Astrocyte of the spinal cord (primary cell): ENCODE measurements around the gene RPS6KA6.

Experiments used
- DNase-seq: peaks from one replicate; pipeline ENCODE4 v3.0.0; 2011; ENCODE audit warnings: low read depth, low spot score
- H3K4me3 ChIP-seq: 2 replicates; pipeline ENCODE4 v1.5.1; 2011; ENCODE audit warnings: low read depth, mild to moderate bottlenecking, low read length, moderate library complexity
- in situ Hi-C: cut with HindIII; loops from 2 replicates; pipeline ENCODE4 v1.10.0; 2017; ENCODE audit warnings: low sequenced_read_pairs
- TF ChIP-seq, protein P1 (sequence below): IDR thresholded peaks from 2 replicates; pipeline ENCODE4 v1.5.1; 2012; ENCODE audit warnings: low read depth, mild to moderate bottlenecking, low read length, inconsistent platforms

RPS6KA6 gene

DNA sequence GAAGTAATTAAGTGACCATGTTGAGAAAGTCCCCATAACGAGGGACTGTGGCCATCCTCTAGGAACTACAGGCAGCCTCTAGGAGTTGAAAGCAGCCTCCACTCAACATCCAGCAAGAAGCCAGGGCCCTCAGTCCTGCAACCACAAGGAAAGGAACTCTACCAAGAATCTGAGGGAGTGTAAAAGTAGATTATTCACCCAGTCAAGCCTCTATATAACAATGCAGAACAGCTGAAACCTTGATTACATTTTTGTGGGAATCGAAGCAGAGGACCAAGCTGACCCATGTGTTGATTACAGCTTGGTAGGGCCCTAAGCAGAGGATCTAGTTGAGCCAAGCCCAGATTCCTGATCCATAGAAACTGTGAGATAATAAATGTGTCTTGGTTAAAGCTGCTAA lies 17.1 kb downstream of the RPS6KA6 start:
- no peak overlapping the region for H3K4me3 ChIP-seq
- TF ChIP-seq, protein P1, sequence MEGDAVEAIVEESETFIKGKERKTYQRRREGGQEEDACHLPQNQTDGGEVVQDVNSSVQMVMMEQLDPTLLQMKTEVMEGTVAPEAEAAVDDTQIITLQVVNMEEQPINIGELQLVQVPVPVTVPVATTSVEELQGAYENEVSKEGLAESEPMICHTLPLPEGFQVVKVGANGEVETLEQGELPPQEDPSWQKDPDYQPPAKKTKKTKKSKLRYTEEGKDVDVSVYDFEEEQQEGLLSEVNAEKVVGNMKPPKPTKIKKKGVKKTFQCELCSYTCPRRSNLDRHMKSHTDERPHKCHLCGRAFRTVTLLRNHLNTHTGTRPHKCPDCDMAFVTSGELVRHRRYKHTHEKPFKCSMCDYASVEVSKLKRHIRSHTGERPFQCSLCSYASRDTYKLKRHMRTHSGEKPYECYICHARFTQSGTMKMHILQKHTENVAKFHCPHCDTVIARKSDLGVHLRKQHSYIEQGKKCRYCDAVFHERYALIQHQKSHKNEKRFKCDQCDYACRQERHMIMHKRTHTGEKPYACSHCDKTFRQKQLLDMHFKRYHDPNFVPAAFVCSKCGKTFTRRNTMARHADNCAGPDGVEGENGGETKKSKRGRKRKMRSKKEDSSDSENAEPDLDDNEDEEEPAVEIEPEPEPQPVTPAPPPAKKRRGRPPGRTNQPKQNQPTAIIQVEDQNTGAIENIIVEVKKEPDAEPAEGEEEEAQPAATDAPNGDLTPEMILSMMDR = no peak

DNA sequence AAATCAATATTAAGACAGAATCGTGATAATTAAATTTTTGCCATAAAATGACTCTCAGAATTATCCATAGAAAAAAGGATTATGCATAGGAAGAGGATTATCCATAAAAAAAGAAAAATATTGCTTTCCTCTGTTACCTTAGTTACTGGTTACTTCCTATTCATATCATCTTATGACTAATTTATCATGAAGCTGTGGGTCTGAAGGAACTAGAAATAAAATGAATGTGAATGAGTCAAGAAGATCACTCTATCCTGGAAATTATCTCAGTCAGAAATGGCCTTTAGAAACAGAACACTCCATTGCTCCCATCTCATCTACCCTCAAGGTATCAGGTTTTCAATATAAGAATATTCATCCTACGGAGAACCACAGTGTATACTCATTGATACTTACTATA lies 19.4 kb downstream of the RPS6KA6 start:
- in situ Hi-C loops = no loop called here
- H3K4me3 ChIP-seq = no peak overlapping the region
- no peak for DNase-seq
- TF ChIP-seq, protein P1 = no peak

More for the DNA sequence above, 17.1 kb downstream of the RPS6KA6 start:
- in situ Hi-C loops = no loop called here
- no peak for DNase-seq

GRCh38 chrX:84168095-84168494 lies 19.9 kb downstream of the RPS6KA6 start:
- TF ChIP-seq, protein P1 = no peak
- in situ Hi-C loops = no loop called here
- DNase-seq = no peak
- no peak overlapping the region for H3K4me3 ChIP-seq

GRCh38 chrX:84165711-84166110 lies 22.3 kb downstream of the RPS6KA6 start:
- H3K4me3 ChIP-seq = no peak overlapping the region
- DNase-seq = no peak
- in situ Hi-C loops = no loop called here
- TF ChIP-seq, protein P1 = no peak

GRCh38 chrX:84162401-84162800 lies 25.6 kb downstream of the RPS6KA6 start:
- in situ Hi-C loops = no loop called here
- TF ChIP-seq, protein P1 = no peak
- no peak overlapping the region for H3K4me3 ChIP-seq
- DNase-seq = no peak

GRCh38 chrX:84161641-84162040 lies 26.4 kb downstream of the RPS6KA6 start:
- no peak overlapping the region for H3K4me3 ChIP-seq
- DNase-seq = no peak
- TF ChIP-seq, protein P1 = no peak
- in situ Hi-C loops = no loop called here

DNA sequence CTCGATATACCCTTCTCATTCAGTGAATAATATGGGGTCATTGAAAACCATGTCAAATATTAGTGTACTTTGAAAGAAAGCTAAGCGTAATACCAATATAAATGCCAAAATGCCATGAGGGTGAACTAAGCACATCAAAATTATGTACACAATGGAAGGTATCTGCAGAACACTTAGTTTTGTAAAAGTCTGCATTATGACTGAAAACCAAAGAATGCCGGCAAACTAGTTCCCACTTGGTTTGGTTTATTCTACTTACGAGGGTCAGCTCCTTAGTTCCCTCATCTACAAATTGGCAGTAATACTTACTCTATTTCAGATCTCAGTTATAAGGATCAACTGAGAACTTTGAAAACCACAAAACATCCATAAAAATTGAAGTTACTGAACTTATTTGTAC lies 27.3 kb downstream of the RPS6KA6 start:
- DNase-seq = no peak
- TF ChIP-seq, protein P1 = no peak
- in situ Hi-C loops = no loop called here
- H3K4me3 ChIP-seq = no peak overlapping the region
